Activated CD4-positive, alpha-beta memory T cell treated with anti-CD3 and anti-CD28 coated beads, Interleukin-2, amount 10 ng/mL, durations not matched to agents 7 days and 5 days (primary cell): Measurements from ENCODE around the gene FOXN3. TPM values are rescaled to one million over a fixed set of nuclear protein-coding genes. Genes with fewer than 3 reads are reported as not detected.
A peak's percentile ranks its signal among the peaks of the same experiment; 100 is the strongest.

Experiments used
- CTCF ChIA-PET: fragments of 350-600 bp; sonication (Branson Sonifier 250); formaldehyde crosslinking; loops from one replicate; lab custom pipeline; 2021; ENCODE audit warnings: antibody characterized with exemption, inconsistent platforms; lab: Charles Lee
- POLR2A ChIA-PET: fragments of 350-600 bp; sonication (Branson Sonifier 250); formaldehyde crosslinking; loops from one replicate; lab custom pipeline; 2021; ENCODE audit warnings: antibody characterized with exemption; lab: Charles Lee
- DNase-seq: peaks from one replicate; pipeline ENCODE4 v3.0.0-alpha.2; 2020
- H3K27ac Mint-ChIP-seq: one replicate; pipeline ENCODE4 v1.8.0; 2021; ENCODE audit warnings: mild to moderate bottlenecking, mixed read lengths
- H3K27me3 Mint-ChIP-seq: one replicate; pipeline ENCODE4 v1.8.0; 2021; ENCODE audit warnings: mixed read lengths
- H3K36me3 Mint-ChIP-seq: one replicate; pipeline ENCODE4 v1.8.0; 2021; ENCODE audit warnings: low read depth, mixed read lengths
- H3K4me1 Mint-ChIP-seq: one replicate; pipeline ENCODE4 v1.8.0; 2021; ENCODE audit warnings: mixed read lengths
- H3K4me3 Mint-ChIP-seq: one replicate; pipeline ENCODE4 v1.8.0; 2021; ENCODE audit warnings: mild to moderate bottlenecking, mixed read lengths
- H3K9me3 Mint-ChIP-seq: one replicate; pipeline ENCODE4 v1.8.0; 2021; ENCODE audit warnings: mixed read lengths
- total RNA-seq, 2 experiments: library from RNA; stranded (reverse); gene quantifications; one replicate each; pipeline ENCODE4 v1.2.3, GENCODE V29; 2021

FOXN3 gene, protein sequence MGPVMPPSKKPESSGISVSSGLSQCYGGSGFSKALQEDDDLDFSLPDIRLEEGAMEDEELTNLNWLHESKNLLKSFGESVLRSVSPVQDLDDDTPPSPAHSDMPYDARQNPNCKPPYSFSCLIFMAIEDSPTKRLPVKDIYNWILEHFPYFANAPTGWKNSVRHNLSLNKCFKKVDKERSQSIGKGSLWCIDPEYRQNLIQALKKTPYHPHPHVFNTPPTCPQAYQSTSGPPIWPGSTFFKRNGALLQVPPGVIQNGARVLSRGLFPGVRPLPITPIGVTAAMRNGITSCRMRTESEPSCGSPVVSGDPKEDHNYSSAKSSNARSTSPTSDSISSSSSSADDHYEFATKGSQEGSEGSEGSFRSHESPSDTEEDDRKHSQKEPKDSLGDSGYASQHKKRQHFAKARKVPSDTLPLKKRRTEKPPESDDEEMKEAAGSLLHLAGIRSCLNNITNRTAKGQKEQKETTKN
- total RNA-seq: 10 to 100 TPM; 73.1 to 78.3 TPM

DNA sequence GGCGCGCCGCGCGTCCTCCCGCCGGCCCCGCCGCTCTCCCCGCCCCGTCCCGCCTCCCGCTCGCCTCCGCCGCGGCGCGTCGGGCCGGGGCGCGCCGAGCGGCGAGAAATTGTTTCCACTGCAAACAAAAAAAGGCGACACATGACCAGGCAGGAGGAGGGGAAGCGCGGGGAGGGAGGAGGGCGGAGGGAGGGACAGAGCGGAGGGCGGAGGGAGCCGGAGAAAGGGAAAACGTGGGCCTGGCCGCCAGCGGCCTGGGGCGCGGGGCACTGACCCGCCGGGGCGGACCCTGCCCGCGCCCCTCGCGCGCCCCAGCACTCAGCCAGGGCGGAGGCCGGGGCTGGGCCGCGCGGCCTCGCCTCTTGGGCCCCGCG lies at the start of gene FOXN3:
FOXN3 (minus strand) TSS at position 143 of the 374 bp plus-strand sequence. CDS start 4,757 bp downstream, outside the sequence.
- H3K36me3 Mint-ChIP-seq: peaks cover 17% of the 10 kb centered on the region
- H3K4me3 Mint-ChIP-seq: peak within 1 kb of the TSS; percentile 79
- peaks cover 28% of the 10 kb centered on the region for H3K4me1 Mint-ChIP-seq
- ChIA-PET POLR2A (no interaction called here), CTCF (no interaction called here)
- H3K27me3 Mint-ChIP-seq: no peaks in the 10 kb centered on the region
- H3K9me3 Mint-ChIP-seq: no peaks in the 10 kb centered on the region
- H3K27ac Mint-ChIP-seq: peak within 1 kb of the TSS; percentile 84
- peak; percentile 89 for DNase-seq

GRCh38 chr14:89466484-89466883 lies 49.5 kb upstream of the FOXN3 start:
- peak; percentile 51 for DNase-seq
- H3K27me3 Mint-ChIP-seq: no peaks in the 10 kb centered on the region
- ChIA-PET POLR2A (no interaction called here), CTCF (interaction anchor here (1.0 kb wide), 1 partner anchor 44 kb away, joined by 3 read pairs; no protein-coding TSS in a partner anchor)
- H3K4me1 Mint-ChIP-seq: peaks cover 17% of the 10 kb centered on the region
- H3K4me3 Mint-ChIP-seq: no peak overlapping the region
- no peak overlapping the region for H3K27ac Mint-ChIP-seq
- peaks cover 11% of the 10 kb centered on the region for H3K36me3 Mint-ChIP-seq
- no peaks in the 10 kb centered on the region for H3K9me3 Mint-ChIP-seq

DNA sequence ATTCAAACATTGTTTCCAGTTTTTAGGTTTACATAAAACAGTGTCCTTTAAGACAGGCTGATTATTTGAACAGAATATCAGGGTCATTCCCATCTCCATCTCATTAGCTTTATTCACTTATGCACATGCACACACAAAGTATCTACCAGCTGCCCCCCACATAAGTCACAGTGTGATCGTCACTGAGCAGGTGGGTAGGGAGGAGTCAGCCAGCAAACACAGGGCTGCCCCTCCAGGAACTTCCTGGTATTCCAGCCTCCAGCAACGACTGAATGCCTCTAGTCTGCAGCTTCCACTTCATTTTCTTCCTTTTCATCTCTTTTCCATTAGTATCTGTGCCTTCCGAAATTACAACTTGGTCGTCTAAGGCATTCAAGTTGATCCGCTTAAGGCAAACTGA lies 48.8 kb upstream of the FOXN3 start:
- H3K4me1 Mint-ChIP-seq: peaks cover 17% of the 10 kb centered on the region

DNA sequence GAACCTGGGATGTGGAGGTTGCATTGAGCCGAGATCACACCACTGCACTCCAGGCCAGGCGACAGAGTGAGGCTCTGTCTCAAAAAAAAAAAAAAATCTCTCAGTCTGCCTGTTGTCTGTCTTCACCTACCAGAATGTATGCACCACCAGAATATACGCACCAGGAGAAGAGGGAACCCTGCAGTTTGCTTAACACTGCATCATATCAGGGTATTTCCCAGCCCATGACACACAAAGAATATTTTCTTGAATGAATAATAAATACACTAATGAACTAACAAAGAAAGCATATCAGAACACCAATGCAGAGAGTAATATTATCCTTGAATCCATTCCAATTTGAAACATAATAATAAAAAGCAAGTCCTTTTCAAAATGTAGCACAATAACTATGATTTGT lies 44.2 kb upstream of the FOXN3 start:
- H3K4me3 Mint-ChIP-seq: no peak overlapping the region
- no peak overlapping the region for H3K27ac Mint-ChIP-seq
- peaks cover 3% of the 10 kb centered on the region for H3K4me1 Mint-ChIP-seq
- H3K9me3 Mint-ChIP-seq: no peaks in the 10 kb centered on the region
- ChIA-PET CTCF (no interaction called here), POLR2A (no interaction called here)
- no peaks in the 10 kb centered on the region for H3K27me3 Mint-ChIP-seq
- H3K36me3 Mint-ChIP-seq: peaks cover 7% of the 10 kb centered on the region
- DNase-seq: no peak

More for the DNA sequence above, 48.8 kb upstream of the FOXN3 start:
- H3K4me3 Mint-ChIP-seq: no peak overlapping the region
- no peak overlapping the region for H3K27ac Mint-ChIP-seq
- H3K27me3 Mint-ChIP-seq: no peaks in the 10 kb centered on the region
- no peak for DNase-seq
- ChIA-PET POLR2A (no interaction called here), CTCF (no interaction called here)
- no peaks in the 10 kb centered on the region for H3K9me3 Mint-ChIP-seq
- H3K36me3 Mint-ChIP-seq: peaks cover 11% of the 10 kb centered on the region

DNA sequence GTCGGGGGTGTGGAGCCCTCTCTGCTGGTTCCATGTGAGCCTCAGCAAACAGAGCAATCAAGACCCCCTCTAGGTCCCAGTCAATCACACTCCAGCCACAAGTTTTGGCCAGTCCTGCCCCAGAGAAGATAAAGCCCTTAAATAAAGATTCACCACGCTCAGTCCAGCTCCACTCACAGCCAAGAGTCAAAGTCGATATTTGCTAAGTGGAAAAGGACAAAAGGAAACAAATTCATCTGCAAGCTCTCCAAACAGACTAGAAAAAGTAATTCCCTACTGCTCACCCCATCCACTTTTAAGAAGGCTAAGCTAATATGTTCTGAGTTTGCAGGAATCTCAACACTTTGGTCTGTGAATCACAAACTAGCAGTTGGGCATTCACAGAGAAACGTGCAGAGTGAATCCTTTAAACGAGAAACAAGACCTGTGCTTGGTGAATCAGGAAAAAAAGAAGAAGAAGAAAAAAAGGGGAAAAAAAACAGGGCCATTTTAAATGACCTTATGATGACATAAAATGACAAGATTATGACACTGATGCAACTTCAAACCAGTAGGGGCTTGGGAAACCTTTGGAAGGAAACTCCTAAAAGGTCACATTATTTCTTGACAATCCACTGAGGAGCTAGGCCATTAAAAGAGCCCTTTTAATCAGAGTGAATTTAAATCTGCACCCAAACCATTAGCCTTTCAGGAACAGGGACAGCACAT lies 41.8 kb upstream of the FOXN3 start:
- ChIA-PET POLR2A (no interaction called here), CTCF (no interaction called here)
- H3K4me1 Mint-ChIP-seq: peaks cover 4% of the 10 kb centered on the region
- no peak overlapping the region for H3K27ac Mint-ChIP-seq
- H3K36me3 Mint-ChIP-seq: peaks cover 2% of the 10 kb centered on the region
- no peak overlapping the region for H3K4me3 Mint-ChIP-seq
- no peaks in the 10 kb centered on the region for H3K9me3 Mint-ChIP-seq
- no peaks in the 10 kb centered on the region for H3K27me3 Mint-ChIP-seq
- DNase-seq: no peak

DNA sequence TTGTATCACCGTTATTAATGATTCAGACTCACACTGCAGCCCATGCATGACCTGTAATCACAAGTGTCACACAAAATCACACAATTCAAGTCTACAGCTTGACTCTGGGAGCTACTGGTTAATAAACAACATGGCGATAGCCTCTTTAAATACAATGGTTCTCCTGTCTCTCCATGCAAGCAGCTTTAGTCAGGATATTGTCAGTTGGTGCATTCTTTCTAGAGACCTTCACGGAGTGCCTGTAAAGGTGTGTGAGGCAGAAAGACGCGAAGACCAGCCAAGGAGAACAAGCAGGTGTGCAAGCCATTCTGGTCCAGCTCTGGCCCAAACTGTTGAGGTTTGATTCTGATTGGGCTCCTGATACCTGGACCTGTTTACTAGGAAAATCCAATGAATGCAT lies 40.0 kb upstream of the FOXN3 start:
- no peak for DNase-seq
- Mint-ChIP-seq H3K4me1 (peaks cover 4% of the 10 kb centered on the region), H3K9me3 (no peaks in the 10 kb centered on the region), H3K27me3 (no peaks in the 10 kb centered on the region), H3K27ac (no peak overlapping the region), H3K36me3 (peaks cover 2% of the 10 kb centered on the region), H3K4me3 (no peak overlapping the region)
- POLR2A ChIA-PET: no interaction called here
- CTCF ChIA-PET: no interaction called here

DNA sequence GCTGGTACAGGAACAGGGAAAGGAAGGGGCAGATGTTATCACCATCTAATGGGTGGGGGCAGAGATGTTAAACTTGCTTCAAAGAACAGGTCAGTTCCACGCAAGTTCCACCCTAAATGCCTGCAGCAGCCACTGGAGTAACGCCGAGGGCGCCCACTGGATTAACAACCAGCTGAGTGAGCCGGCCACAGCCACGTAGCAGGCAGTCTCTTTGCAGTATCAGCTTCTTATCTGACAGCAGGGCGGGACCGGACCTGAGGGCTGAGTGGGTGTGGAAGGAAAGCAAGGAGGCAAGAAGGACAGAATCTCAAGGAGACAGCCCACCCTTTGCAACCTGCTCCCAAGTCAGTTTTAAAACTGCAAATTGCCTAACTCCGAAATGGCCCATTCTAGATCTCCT lies 38.4 kb upstream of the FOXN3 start:
- CTCF ChIA-PET: no interaction called here
- Mint-ChIP-seq H3K9me3 (no peaks in the 10 kb centered on the region), H3K36me3 (peaks cover 2% of the 10 kb centered on the region), H3K27ac (no peak overlapping the region), H3K27me3 (no peaks in the 10 kb centered on the region), H3K4me3 (no peak overlapping the region), H3K4me1 (peaks cover 4% of the 10 kb centered on the region)
- POLR2A ChIA-PET: no interaction called here
- no peak for DNase-seq

DNA sequence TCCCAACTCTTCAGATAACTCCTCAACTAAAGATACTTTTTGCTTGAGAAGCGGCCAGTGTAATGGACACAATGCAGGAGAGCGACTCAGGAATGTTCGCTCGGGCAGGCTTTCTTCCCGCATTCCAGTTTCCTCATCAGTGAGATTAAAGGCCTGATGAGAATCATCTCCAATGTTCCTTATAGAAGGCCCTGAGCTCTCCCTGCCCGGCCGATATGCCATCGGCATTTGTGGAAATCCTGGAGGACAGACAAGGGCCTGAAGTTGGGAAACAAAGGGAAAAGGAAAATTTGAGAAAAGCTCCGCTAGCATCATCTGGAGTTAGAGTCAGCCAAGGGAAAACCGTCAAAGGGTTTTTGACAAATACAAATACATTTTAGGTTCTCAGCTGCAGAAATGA lies 38.0 kb upstream of the FOXN3 start:
- ChIA-PET CTCF (no interaction called here), POLR2A (no interaction called here)
- Mint-ChIP-seq H3K9me3 (no peaks in the 10 kb centered on the region), H3K27ac (no peak overlapping the region), H3K4me3 (no peak overlapping the region), H3K27me3 (no peaks in the 10 kb centered on the region), H3K4me1 (peaks cover 4% of the 10 kb centered on the region), H3K36me3 (peaks cover 2% of the 10 kb centered on the region)
- DNase-seq: no peak

DNA sequence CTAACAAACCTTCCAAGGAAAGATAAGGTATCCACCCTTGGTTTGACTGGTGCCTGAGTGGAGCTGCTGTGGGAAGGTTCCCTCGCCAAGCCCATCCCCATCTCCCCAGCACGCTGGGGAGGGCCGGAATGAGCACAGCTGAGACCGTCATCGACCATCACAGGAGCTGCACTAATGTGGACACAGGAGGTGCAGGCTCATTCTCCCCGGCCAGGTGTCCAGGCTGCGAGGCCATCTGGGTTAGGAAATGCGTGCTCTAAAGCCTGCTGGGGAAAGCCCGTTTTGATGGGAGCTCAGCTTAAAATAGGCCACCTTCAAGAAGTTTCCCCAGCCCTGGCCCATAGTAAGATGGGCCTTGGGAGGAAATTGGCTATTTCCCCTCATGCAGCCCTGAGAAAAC lies 35.2 kb upstream of the FOXN3 start:
- peaks cover 6% of the 10 kb centered on the region for H3K4me1 Mint-ChIP-seq
- H3K27ac Mint-ChIP-seq: no peak overlapping the region
- H3K36me3 Mint-ChIP-seq: peaks cover 6% of the 10 kb centered on the region
- DNase-seq: no peak
- no peaks in the 10 kb centered on the region for H3K9me3 Mint-ChIP-seq
- CTCF ChIA-PET: no interaction called here
- no peaks in the 10 kb centered on the region for H3K27me3 Mint-ChIP-seq
- no peak overlapping the region for H3K4me3 Mint-ChIP-seq
- POLR2A ChIA-PET: no interaction called here

DNA sequence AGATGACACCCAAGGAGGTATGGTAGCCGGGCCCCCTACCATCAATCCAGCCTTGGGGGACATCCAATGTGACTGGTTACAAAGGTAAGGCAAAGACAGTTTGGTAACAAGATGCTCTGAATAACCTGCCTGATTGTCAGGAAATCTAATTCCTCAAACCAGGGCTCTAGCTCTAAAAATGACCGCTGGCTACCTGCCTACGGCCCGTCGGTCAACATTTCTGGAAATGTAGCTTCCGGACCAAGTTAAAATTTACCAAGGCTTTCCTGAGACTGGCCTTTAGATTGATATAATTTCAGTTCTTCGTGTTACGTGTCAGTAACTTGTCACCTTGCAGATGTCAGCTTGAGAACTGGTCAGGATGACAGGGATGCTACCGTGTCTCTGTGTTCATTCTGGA lies 34.2 kb upstream of the FOXN3 start:
- POLR2A ChIA-PET: no interaction called here

DNA sequence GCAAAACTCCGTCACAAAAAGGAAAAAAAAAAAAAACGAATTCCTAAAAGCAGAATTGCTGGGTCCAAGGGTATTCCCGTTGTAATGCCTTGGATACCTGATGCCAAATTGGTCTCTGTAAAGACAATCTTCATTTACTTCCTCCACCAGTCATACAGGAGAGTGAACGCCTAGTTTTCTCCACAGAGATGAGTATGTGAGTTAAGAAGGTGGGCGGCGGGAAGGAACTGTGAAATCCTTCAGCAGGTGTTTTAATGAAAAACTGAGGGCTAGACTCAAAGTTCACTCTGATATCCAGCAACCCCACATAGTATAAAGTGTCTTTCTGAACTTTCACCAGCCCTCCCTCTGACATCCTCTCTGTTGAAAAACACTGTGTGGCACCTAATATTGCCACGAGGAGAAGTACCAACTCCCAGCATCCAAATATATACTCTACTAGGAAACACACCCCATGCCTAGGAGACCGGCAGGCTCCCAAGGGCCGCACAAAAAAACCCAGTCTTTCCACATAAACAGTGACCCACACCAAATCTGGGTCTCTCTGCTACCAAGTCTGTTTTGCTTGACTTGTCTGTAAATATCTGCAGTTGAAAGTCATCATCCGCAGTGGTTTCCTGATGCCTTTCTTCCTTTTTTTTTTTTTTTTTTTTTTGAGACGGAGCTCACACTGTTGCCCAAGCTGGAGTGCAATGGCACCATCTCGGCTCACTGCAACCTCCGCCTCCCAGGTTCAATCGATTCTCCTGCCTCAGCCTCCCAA lies 30.3 kb upstream of the FOXN3 start:
- Mint-ChIP-seq H3K4me1 (peaks cover 32% of the 10 kb centered on the region), H3K27me3 (no peaks in the 10 kb centered on the region), H3K4me3 (no peak overlapping the region), H3K36me3 (peaks cover 25% of the 10 kb centered on the region), H3K9me3 (no peaks in the 10 kb centered on the region), H3K27ac (no peak overlapping the region)
- no peak for DNase-seq
- POLR2A ChIA-PET: interaction anchor here (0.6 kb wide), 1 partner anchor 60 kb away, joined by 3 read pairs; no protein-coding TSS in a partner anchor
- CTCF ChIA-PET: interaction anchor here (0.7 kb wide), 1 partner anchor 22 kb away, joined by 3 read pairs; no protein-coding TSS in a partner anchor

More for the DNA sequence above, 34.2 kb upstream of the FOXN3 start:
- Mint-ChIP-seq H3K27ac (no peak overlapping the region), H3K27me3 (no peaks in the 10 kb centered on the region), H3K9me3 (no peaks in the 10 kb centered on the region), H3K4me3 (no peak overlapping the region), H3K36me3 (peaks cover 13% of the 10 kb centered on the region), H3K4me1 (peaks cover 9% of the 10 kb centered on the region)
- DNase-seq: no peak
- CTCF ChIA-PET: no interaction called here

- POLR2A ChIA-PET: no interaction called here
- Mint-ChIP-seq H3K27me3 (no peaks in the 10 kb centered on the region), H3K9me3 (no peaks in the 10 kb centered on the region), H3K36me3 (peaks cover 25% of the 10 kb centered on the region), H3K4me3 (no peak overlapping the region), H3K4me1 (peaks cover 34% of the 10 kb centered on the region), H3K27ac (peak overlapping the region; percentile 61)
- CTCF ChIA-PET: no interaction called here
- peak; percentile 32 for DNase-seq
Measured at GRCh38 chr14:89445273-89445973, 28.4 kb upstream of the FOXN3 start.
